A673 (cell line): ENCODE results near the gene PDZD4. TPM values are rescaled to one million over a fixed set of nuclear protein-coding genes. Genes with fewer than 3 reads are reported as not detected.

Experiments used
- BruUV-seq: library from RNA; stranded (reverse); fragments of 400-500 nt; replicated peaks from 2 replicates; lab custom pipeline; 2021; lab: Mats Ljungman, UMichigan
- CTCF ChIA-PET: fragments of 300-600 bp; sonication (Branson Sonifier 250); formaldehyde crosslinking; loops from one replicate; lab custom pipeline; 2022; ENCODE audit warnings: antibody characterized with exemption; lab: Charles Lee
- POLR2A ChIA-PET: fragments of 300-600 bp; sonication (Branson Sonifier 250); formaldehyde crosslinking; loops from one replicate; lab custom pipeline; 2022; ENCODE audit warnings: antibody characterized with exemption; ENCODE audit not compliant: low non-redundant PET; lab: Charles Lee
- DNase-seq: peaks from one replicate; pipeline ENCODE4 v3.0.0-alpha.2; 2015; ENCODE audit warnings: low spot score
- H3K27ac ChIP-seq: fragments of 200-600 bp; sonication (generic); 2 replicates; pipeline ENCODE4 v1.5.1; 2016; ENCODE audit warnings: mixed run types, low read depth, mild to moderate bottlenecking, mixed read lengths, antibody characterized with exemption, low read length; ENCODE audit not compliant: poor library complexity, severe bottlenecking
- H3K27me3 ChIP-seq: fragments of 200-600 bp; sonication (generic); replicated peaks from 2 replicates; pipeline ENCODE4 v1.6.1; 2017; ENCODE audit warnings: mixed run types, low read depth, mild to moderate bottlenecking, mixed read lengths, antibody characterized with exemption, low read length; ENCODE audit not compliant: insufficient read depth, poor library complexity
- H3K36me3 ChIP-seq: fragments of 200-600 bp; sonication (generic); 2 replicates; pipeline ENCODE4 v1.6.1; 2016; ENCODE audit warnings: mixed run types, mild to moderate bottlenecking, mixed read lengths, antibody characterized with exemption, low read length; ENCODE audit not compliant: insufficient read depth, poor library complexity, severe bottlenecking
- H3K4me1 ChIP-seq: fragments of 200-600 bp; sonication (generic); 2 replicates; pipeline ENCODE4 v1.6.1; 2017; ENCODE audit warnings: mixed run types, mild to moderate bottlenecking, mixed read lengths, antibody characterized with exemption, low read length; ENCODE audit not compliant: insufficient read depth, poor library complexity, severe bottlenecking
- H3K4me3 ChIP-seq: fragments of 200-600 bp; sonication (generic); 2 replicates; pipeline ENCODE4 v1.5.1; 2016; ENCODE audit warnings: low read depth, mixed run types, mild to moderate bottlenecking, mixed read lengths, low read length; ENCODE audit not compliant: poor library complexity, severe bottlenecking
- H3K9me3 ChIP-seq: fragments of 200-600 bp; sonication (generic); 2 replicates; pipeline ENCODE4 v1.6.1; 2016; ENCODE audit warnings: mixed run types, low read depth, mild to moderate bottlenecking, mixed read lengths, antibody characterized with exemption, low read length; ENCODE audit not compliant: poor library complexity, severe bottlenecking
- EZH2 ChIP-seq: fragments of 200-600 bp; sonication (generic); IDR thresholded peaks from 2 replicates; pipeline ENCODE4 v1.6.1; 2017; ENCODE audit warnings: borderline replicate concordance, low read depth, mild to moderate bottlenecking, mixed read lengths, antibody characterized with exemption, low read length; ENCODE audit not compliant: poor library complexity, severe bottlenecking
- intact Hi-C: fragments of 100-400 bp; cut with micrococcal nuclease; formaldehyde crosslinking; loops from one replicate; pipeline ENCODE4 v1.10.0; 2022; ENCODE audit not compliant: unreplicated experiment
- total RNA-seq: library from RNA; stranded (reverse); gene quantifications from 2 replicates; pipeline ENCODE4 v1.2.3, GENCODE V29; 2021
- TF ChIP-seq, protein P1 (sequence below): fragments of 300-800, 200-600 bp; sonication (generic); conservative IDR thresholded peaks from 2 replicates; pipeline ENCODE4 v1.5.1; 2017; ENCODE audit warnings: low read depth, mild to moderate bottlenecking, antibody characterized with exemption, low read length, moderate library complexity, mixed read lengths

The PDZD4 gene
- total RNA-seq, 1 experiment from 2014 or later, result 2.6 TPM

DNA sequence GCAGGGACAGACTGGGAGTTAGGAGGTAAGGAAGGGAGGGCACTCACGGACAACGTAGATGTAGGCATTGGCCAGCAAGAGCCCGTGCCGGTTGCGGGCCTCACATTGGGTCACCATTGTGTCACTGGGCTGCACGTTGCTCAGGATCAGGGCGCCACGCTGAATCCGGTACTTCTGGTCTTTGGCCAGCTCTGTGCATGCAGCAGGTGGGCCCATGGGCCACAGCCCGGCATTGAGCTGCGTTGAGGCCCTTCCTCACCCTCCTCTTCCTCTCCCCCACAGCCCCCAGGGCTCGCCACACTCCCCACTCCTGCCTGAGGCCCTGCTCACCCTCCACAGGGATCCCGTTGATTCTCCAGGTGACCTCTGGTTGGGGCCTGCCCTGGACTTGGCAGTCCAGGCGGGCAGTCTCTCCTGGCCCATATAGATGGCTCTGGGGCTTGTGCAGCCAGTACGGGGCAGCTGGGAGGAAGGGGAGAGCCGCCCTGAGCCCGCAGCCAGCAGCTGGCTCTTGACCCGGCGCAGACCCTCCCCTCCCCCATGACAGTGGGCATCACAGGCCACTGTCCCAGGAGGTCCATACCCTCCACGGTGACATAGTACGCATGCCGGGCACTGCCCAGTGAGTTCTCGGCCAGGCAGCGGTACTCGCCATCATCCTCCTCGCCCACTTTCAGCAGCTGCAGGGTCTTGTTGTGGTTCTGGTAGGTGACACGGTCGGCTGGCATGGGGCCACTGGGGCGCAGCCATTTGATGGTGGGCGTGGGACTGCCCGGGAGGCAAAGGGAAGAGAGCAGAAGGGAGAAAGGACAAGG, 39.3 kb upstream of the PDZD4 start:
- no peak overlapping the region for H3K27ac ChIP-seq
- DNase-seq, result no peak
- H3K4me3 ChIP-seq, result no peak overlapping the region
- H3K36me3 ChIP-seq, result no peaks in the 10 kb centered on the region
- H3K4me1 ChIP-seq, result no peaks in the 10 kb centered on the region
- POLR2A ChIA-PET, result no interaction called here
- intact Hi-C loops, result no loop called here
- no peaks in the 10 kb centered on the region for H3K9me3 ChIP-seq
- CTCF ChIA-PET, result no interaction called here
- no TSS peak for BruUV-seq
- TF ChIP-seq, protein P1, sequence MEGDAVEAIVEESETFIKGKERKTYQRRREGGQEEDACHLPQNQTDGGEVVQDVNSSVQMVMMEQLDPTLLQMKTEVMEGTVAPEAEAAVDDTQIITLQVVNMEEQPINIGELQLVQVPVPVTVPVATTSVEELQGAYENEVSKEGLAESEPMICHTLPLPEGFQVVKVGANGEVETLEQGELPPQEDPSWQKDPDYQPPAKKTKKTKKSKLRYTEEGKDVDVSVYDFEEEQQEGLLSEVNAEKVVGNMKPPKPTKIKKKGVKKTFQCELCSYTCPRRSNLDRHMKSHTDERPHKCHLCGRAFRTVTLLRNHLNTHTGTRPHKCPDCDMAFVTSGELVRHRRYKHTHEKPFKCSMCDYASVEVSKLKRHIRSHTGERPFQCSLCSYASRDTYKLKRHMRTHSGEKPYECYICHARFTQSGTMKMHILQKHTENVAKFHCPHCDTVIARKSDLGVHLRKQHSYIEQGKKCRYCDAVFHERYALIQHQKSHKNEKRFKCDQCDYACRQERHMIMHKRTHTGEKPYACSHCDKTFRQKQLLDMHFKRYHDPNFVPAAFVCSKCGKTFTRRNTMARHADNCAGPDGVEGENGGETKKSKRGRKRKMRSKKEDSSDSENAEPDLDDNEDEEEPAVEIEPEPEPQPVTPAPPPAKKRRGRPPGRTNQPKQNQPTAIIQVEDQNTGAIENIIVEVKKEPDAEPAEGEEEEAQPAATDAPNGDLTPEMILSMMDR, result no peak
- TF ChIP-seq EZH2, result no peak
- H3K27me3 ChIP-seq, result peaks cover 3% of the 10 kb centered on the region

DNA sequence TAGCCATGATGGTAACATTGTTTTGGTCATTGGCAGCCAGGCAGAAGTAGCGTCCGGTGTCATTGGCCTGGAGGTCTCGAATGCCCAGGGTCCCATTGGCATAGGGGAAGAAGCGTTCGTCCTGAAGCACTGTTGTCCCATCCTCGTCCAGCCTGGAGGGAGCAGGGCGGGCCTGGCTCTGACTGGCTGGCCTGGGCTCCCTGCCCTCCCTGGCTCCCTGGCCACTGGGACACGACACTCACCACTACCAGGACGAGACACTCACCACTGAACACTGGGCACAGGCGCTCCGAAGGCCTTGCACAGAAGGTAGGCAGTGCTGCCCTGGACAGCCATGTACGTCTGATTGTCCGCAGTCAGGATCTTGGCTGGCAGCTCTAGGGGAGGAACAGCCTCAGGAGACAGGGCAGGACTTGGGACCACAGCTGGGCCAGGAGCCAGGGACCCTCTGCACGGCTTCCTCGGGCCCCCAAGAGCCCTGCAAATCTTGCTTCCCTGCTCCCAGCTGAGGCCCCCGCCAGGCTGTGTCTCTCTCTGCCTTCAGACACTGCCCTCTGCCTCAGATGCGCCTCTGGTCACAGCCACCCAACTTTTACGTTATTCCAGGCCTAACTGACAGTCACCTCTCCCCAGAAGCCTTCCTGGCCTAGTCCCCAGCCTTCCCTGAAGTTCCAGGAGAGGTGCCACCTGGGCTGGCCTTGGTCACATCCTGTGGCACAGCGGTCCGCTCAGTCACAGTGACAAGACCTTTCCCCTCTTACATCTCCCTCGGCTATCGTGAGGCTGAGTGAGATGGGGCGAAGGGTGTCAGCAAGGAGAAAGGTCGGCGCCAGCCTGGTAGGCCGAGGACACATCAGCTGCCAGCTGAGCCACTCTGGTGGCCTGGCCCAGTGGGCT, 38.5 kb upstream of the PDZD4 start:
- H3K9me3 ChIP-seq, result no peaks in the 10 kb centered on the region
- CTCF ChIA-PET, result no interaction called here
- DNase-seq, result no peak
- TF ChIP-seq EZH2, result no peak
- TF ChIP-seq, protein P1, result no peak
- POLR2A ChIA-PET, result no interaction called here
- no peaks in the 10 kb centered on the region for H3K4me1 ChIP-seq
- H3K27ac ChIP-seq, result no peak overlapping the region
- intact Hi-C loops, result no loop called here
- no TSS peak for BruUV-seq
- no peaks in the 10 kb centered on the region for H3K36me3 ChIP-seq
- H3K4me3 ChIP-seq, result no peak overlapping the region
- peaks cover 3% of the 10 kb centered on the region for H3K27me3 ChIP-seq

DNA sequence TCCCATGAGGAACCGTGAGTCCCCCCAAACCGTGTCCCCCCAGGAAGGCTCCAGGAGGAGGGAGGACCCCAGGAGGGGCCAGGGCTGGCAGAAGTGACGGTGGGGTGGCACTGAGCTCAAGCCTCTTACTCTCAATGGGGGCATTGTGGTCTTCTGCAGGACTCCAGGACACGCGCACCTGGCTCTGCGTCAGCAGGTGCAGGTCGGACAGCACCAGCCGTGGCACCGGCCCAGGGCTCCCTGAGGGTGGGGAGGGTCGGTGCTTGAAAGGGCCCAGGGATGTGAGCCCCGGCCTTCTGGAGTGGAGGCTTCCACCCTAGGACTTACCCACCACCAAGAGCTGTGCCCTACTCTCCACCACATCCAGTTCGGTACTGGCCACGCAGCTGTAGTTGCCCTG, 37.3 kb upstream of the PDZD4 start:
- intact Hi-C loops, result no loop called here
- CTCF ChIA-PET, result no interaction called here
- Histone ChIP-seq H3K36me3 (no peaks in the 10 kb centered on the region), H3K9me3 (no peaks in the 10 kb centered on the region), H3K4me3 (no peak overlapping the region), H3K27ac (no peak overlapping the region), H3K4me1 (no peaks in the 10 kb centered on the region), H3K27me3 (peaks cover 1% of the 10 kb centered on the region)
- POLR2A ChIA-PET, result no interaction called here
- DNase-seq, result no peak
- TF ChIP-seq, protein P1, result no peak
- no peak for TF ChIP-seq EZH2
- BruUV-seq, result no TSS peak
